ENCODE data around the gene RAC2. TPM values are rescaled to one million over a fixed set of nuclear protein-coding genes. Genes with fewer than 3 reads are reported as not detected.

RAC2 gene
- total and polyA plus RNA-seq, 5 experiments from 2014 or later: 295 to 1,115 (median 740) TPM

GRCh38 chr22:37223965-37224551 lies 20.0 kb downstream of the RAC2 start:
- peak overlapping the region; percentile 86 to 99 (median 97) for H3K27ac Mint-ChIP-seq
- H3K4me1 Mint-ChIP-seq: peaks cover 59 to 91% (median 91%) of the 10 kb centered on the region in 4 donors
- DNase-seq: peak in 2 of 10 donors; percentile 56 to 60
- ATAC-seq: peak; percentile 32 to 37
- H3K27me3 Mint-ChIP-seq: no peaks in the 10 kb centered on the region
- H3K4me3 Mint-ChIP-seq: peak overlapping the region; percentile 24 to 82 (median 66)
- peaks cover 0 to 42% (median 36%) of the 10 kb centered on the region in 3 donors for H3K36me3 Mint-ChIP-seq
- POLR2A ChIA-PET: interaction anchor here (0.6 to 31.6 kb wide), 5 partner anchors 17 to 60 kb away, joined by 3 to 1090 read pairs (median 7); partner anchors contain the start of genes RAC2 and SSTR3
- peaks cover 0 to 4% (median 0%) of the 10 kb centered on the region in 9 donors for H3K9me3 Mint-ChIP-seq

- peak in 8 of 10 donors; percentile 45 to 84 (median 69) for DNase-seq
- H3K27me3 Mint-ChIP-seq: no peaks in the 10 kb centered on the region
- peaks cover 0 to 4% (median 0%) of the 10 kb centered on the region in 9 donors for H3K9me3 Mint-ChIP-seq
- H3K36me3 Mint-ChIP-seq: peaks cover 0 to 33% (median 29%) of the 10 kb centered on the region in 3 donors
- peak overlapping the region; percentile 86 to 99 (median 97) for H3K27ac Mint-ChIP-seq
- peak; percentile 22 to 26 for ATAC-seq
- peaks cover 58 to 91% (median 91%) of the 10 kb centered on the region in 4 donors for H3K4me1 Mint-ChIP-seq
- POLR2A ChIA-PET: interaction anchor here (0.7 to 31.6 kb wide), 8 partner anchors 18 to 263 kb away, joined by 3 to 1090 read pairs (median 7); partner anchors contain the start of genes IL2RB, RAC2 and SSTR3
- H3K4me3 Mint-ChIP-seq: peak overlapping the region; percentile 65 to 91 (median 79)
Observed at GRCh38 chr22:37222440-37222971, 21.6 kb downstream of the RAC2 start.

GRCh38 chr22:37221424-37222333 lies 22.4 kb downstream of the RAC2 start:
- peaks cover 0 to 33% (median 30%) of the 10 kb centered on the region in 3 donors for H3K36me3 Mint-ChIP-seq
- DNase-seq (no peak), ATAC-seq (no peak)
- H3K9me3 Mint-ChIP-seq: peaks cover 0 to 4% (median 0%) of the 10 kb centered on the region in 9 donors
- H3K4me3 Mint-ChIP-seq: peak overlapping the region; percentile 65 to 91 (median 81)
- peak overlapping the region; percentile 86 to 99 (median 97) for H3K27ac Mint-ChIP-seq
- H3K4me1 Mint-ChIP-seq: peaks cover 58 to 99% (median 98%) of the 10 kb centered on the region in 4 donors
- POLR2A ChIA-PET: interaction anchor here (1.1 to 31.6 kb wide), 8 partner anchors 17 to 264 kb away, joined by 3 to 1090 read pairs (median 7); partner anchors contain the start of genes IL2RB, RAC2 and SSTR3
- no peaks in the 10 kb centered on the region for H3K27me3 Mint-ChIP-seq

- Mint-ChIP-seq H3K27ac (peak overlapping the region; percentile 86 to 99 (median 97)), H3K36me3 (peaks cover 0 to 29% (median 26%) of the 10 kb centered on the region in 3 donors), H3K4me1 (peaks cover 52 to 98% (median 96%) of the 10 kb centered on the region in 4 donors), H3K27me3 (no peaks in the 10 kb centered on the region), H3K9me3 (peaks cover 0 to 4% (median 0%) of the 10 kb centered on the region in 9 donors), H3K4me3 (peak overlapping the region; percentile 67 to 91 (median 81))
- POLR2A ChIA-PET: interaction anchor here (1.2 to 31.6 kb wide), 5 partner anchors 16 to 141 kb away, joined by 3 to 1090 read pairs (median 15); partner anchors contain the start of genes IL2RB, RAC2 and SSTR3
- DNase-seq (peak in 1 of 10 donors; percentile 35), ATAC-seq (no peak)
Observed at GRCh38 chr22:37220543-37220981, 23.5 kb downstream of the RAC2 start.

GRCh38 chr22:37219533-37219932 lies 24.5 kb downstream of the RAC2 start:
- Mint-ChIP-seq H3K36me3 (peaks cover 0 to 27% (median 19%) of the 10 kb centered on the region in 3 donors), H3K4me3 (peak overlapping the region; percentile 67 to 91 (median 80)), H3K27me3 (no peaks in the 10 kb centered on the region), H3K4me1 (peaks cover 50 to 96% (median 93%) of the 10 kb centered on the region in 4 donors), H3K9me3 (peaks cover 0 to 4% (median 0%) of the 10 kb centered on the region in 9 donors), H3K27ac (peak overlapping the region; percentile 86 to 99 (median 97))
- POLR2A ChIA-PET: interaction anchor here (0.7 to 31.6 kb wide), 8 partner anchors 15 to 270 kb away, joined by 3 to 1090 read pairs (median 8); partner anchors contain the start of genes CYTH4, IL2RB, RAC2 and SSTR3
- DNase-seq (no peak), ATAC-seq (peak in 1 of 2 donors; percentile 6)

GRCh38 chr22:37218771-37219411 lies 25.2 kb downstream of the RAC2 start:
- H3K36me3 Mint-ChIP-seq: peaks cover 0 to 26% (median 15%) of the 10 kb centered on the region in 3 donors
- H3K27ac Mint-ChIP-seq: peak overlapping the region; percentile 86 to 99 (median 97)
- DNase-seq (peak in 9 of 10 donors; percentile 59 to 95 (median 83)), ATAC-seq (peak; percentile 85 to 88)
- H3K27me3 Mint-ChIP-seq: no peaks in the 10 kb centered on the region
- peaks cover 48 to 96% (median 93%) of the 10 kb centered on the region in 4 donors for H3K4me1 Mint-ChIP-seq
- peak overlapping the region; percentile 67 to 91 (median 80) for H3K4me3 Mint-ChIP-seq
- H3K9me3 Mint-ChIP-seq: peaks cover 0 to 4% (median 0%) of the 10 kb centered on the region in 9 donors
- POLR2A ChIA-PET: interaction anchor here (0.7 to 31.6 kb wide), 10 partner anchors 14 to 271 kb away, joined by 3 to 1090 read pairs (median 4); partner anchors contain the start of genes CYTH4, IL2RB, RAC2 and SSTR3

- Mint-ChIP-seq H3K27me3 (no peaks in the 10 kb centered on the region), H3K27ac (peak overlapping the region; percentile 86 to 99 (median 97)), H3K9me3 (peaks cover 0 to 4% (median 0%) of the 10 kb centered on the region in 9 donors), H3K4me3 (peak overlapping the region; percentile 67 to 91 (median 80)), H3K36me3 (peaks cover 0 to 24% (median 12%) of the 10 kb centered on the region in 3 donors), H3K4me1 (peaks cover 47 to 96% (median 90%) of the 10 kb centered on the region in 4 donors)
- DNase-seq (no peak), ATAC-seq (no peak)
- POLR2A ChIA-PET: interaction anchor here (1.0 to 31.6 kb wide), 8 partner anchors 14 to 96 kb away, joined by 3 to 1090 read pairs (median 8); partner anchors contain the start of genes CYTH4, IL2RB, RAC2 and SSTR3
Observed at GRCh38 chr22:37218399-37218770, 25.7 kb downstream of the RAC2 start.

- Mint-ChIP-seq H3K36me3 (peaks cover 0 to 22% (median 15%) of the 10 kb centered on the region in 3 donors), H3K4me3 (peak overlapping the region in 1 of 10 donors; percentile 35), H3K27ac (peak overlapping the region in 2 of 10 donors; percentile 88 to 93), H3K9me3 (peaks cover 0 to 3% (median 0%) of the 10 kb centered on the region in 9 donors), H3K27me3 (no peaks in the 10 kb centered on the region), H3K4me1 (peaks cover 35 to 92% (median 77%) of the 10 kb centered on the region in 4 donors)
- DNase-seq (no peak), ATAC-seq (no peak)
- POLR2A ChIA-PET: interaction anchor here (0.7 to 31.6 kb wide), 3 partner anchors 11 to 46 kb away, joined by 3 to 1090 read pairs (median 308); partner anchors contain the start of genes RAC2 and SSTR3
Observed at GRCh38 chr22:37215890-37216289, 28.2 kb downstream of the RAC2 start.

- DNase-seq (peak in 1 of 10 donors; percentile 14), ATAC-seq (no peak)
- no peaks in the 10 kb centered on the region for H3K9me3 Mint-ChIP-seq
- peak overlapping the region in 1 of 10 donors; percentile 57 for H3K4me3 Mint-ChIP-seq
- POLR2A ChIA-PET: interaction anchor here (12.4 to 31.6 kb wide), 2 partner anchors 10 to 26 kb away, joined by 308 to 1090 read pairs; partner anchors contain the start of genes RAC2 and SSTR3
- no peaks in the 10 kb centered on the region for H3K27me3 Mint-ChIP-seq
- peaks cover 0 to 22% (median 15%) of the 10 kb centered on the region in 3 donors for H3K36me3 Mint-ChIP-seq
- peak overlapping the region in 8 of 10 donors; percentile 24 to 80 (median 52) for H3K27ac Mint-ChIP-seq
- peaks cover 29 to 92% (median 74%) of the 10 kb centered on the region in 4 donors for H3K4me1 Mint-ChIP-seq
Observed at GRCh38 chr22:37214731-37215030, 29.4 kb downstream of the RAC2 start.

- H3K4me1 Mint-ChIP-seq: peaks cover 29 to 92% (median 73%) of the 10 kb centered on the region in 4 donors
- ATAC-seq (no peak), DNase-seq (peak in 1 of 10 donors; percentile 27)
- no peaks in the 10 kb centered on the region for H3K27me3 Mint-ChIP-seq
- POLR2A ChIA-PET: interaction anchor here (0.8 to 31.6 kb wide), 2 partner anchors 8 to 27 kb away, joined by 3 to 1090 read pairs; partner anchors contain the start of gene RAC2
- H3K4me3 Mint-ChIP-seq: peak overlapping the region in 2 of 10 donors; percentile 33 to 57
- peak overlapping the region; percentile 36 to 80 (median 58) for H3K27ac Mint-ChIP-seq
- no peaks in the 10 kb centered on the region for H3K9me3 Mint-ChIP-seq
- H3K36me3 Mint-ChIP-seq: peaks cover 0 to 22% (median 15%) of the 10 kb centered on the region in 3 donors
Observed at GRCh38 chr22:37213941-37214730, 29.9 kb downstream of the RAC2 start.
